ENCODE data around the gene ZNF524.

DNA sequence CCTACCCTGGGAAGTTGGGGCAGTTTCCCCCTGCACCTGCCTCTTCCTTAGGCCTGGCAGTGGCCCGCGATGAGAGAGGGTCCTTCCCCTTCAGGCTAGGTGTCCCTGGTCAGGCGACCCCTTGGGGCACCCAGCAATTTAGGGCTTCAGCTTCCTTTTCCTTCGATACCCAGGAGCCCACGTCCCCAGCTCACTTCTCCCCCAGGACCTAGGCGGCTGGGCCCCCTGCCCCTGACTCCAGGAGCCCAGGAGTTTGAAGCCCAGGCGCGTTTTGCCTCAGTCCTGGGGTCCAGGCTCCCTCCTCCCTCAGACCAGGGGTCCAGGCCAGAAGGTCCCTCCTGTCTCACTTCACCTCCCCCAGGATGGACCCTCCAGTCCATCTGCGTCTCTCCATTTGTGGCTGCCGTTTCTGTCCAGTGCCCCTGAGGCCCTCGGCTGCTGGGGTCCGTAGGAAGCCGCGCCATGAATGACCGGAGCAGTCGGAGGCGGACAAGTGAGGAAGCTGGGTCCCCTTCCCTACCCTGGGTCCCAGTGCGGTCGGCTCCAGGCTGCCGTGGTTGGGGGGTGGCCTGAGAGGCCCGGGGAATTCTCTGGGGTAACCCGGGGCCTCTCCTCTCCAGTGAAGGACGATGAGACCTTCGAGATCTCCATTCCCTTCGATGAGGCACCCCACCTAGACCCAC lies 48.6 kb downstream of the ZNF524 start:
- TF ChIP-seq, protein P1, sequence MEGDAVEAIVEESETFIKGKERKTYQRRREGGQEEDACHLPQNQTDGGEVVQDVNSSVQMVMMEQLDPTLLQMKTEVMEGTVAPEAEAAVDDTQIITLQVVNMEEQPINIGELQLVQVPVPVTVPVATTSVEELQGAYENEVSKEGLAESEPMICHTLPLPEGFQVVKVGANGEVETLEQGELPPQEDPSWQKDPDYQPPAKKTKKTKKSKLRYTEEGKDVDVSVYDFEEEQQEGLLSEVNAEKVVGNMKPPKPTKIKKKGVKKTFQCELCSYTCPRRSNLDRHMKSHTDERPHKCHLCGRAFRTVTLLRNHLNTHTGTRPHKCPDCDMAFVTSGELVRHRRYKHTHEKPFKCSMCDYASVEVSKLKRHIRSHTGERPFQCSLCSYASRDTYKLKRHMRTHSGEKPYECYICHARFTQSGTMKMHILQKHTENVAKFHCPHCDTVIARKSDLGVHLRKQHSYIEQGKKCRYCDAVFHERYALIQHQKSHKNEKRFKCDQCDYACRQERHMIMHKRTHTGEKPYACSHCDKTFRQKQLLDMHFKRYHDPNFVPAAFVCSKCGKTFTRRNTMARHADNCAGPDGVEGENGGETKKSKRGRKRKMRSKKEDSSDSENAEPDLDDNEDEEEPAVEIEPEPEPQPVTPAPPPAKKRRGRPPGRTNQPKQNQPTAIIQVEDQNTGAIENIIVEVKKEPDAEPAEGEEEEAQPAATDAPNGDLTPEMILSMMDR (IDR thresholded peaks at IDR 0.05): no peak
- no peak for TF ChIP-seq POLR2A (IDR thresholded peaks at IDR 0.05)
- no peak for TF ChIP-seq POLR2AphosphoS5 (IDR thresholded peaks at IDR 0.05)

All from breast epithelium (tissue), 3 donors.